Measurements from ENCODE around the gene IFNGR1.
"Not testable (repeated sequence)": the region's sequence is repeated elsewhere in the genome, so short reads cannot be mapped to it uniquely, and the experiment has no call there.

The IFNGR1 gene

GRCh38 chr6:137235686-137236085 is 16.5 kb upstream of the IFNGR1 start:
- DNase-seq = no peak

GRCh38 chr6:137233911-137234863 is 15.0 kb upstream of the IFNGR1 start:
- no peak for DNase-seq

- DNase-seq = no peak
Observed at GRCh38 chr6:137231895-137232294, 12.7 kb upstream of the IFNGR1 start.

- DNase-seq = no peak
Observed at GRCh38 chr6:137230956-137231555, 11.9 kb upstream of the IFNGR1 start.

GRCh38 chr6:137230547-137230946 is 11.4 kb upstream of the IFNGR1 start:
- no peak for DNase-seq

GRCh38 chr6:137229075-137229759 is 10.0 kb upstream of the IFNGR1 start:
- no peak for DNase-seq

- DNase-seq = no peak
Observed at GRCh38 chr6:137227871-137228302, 8.7 kb upstream of the IFNGR1 start.

- DNase-seq = no peak
Observed at GRCh38 chr6:137226697-137227096, 7.5 kb upstream of the IFNGR1 start.

GRCh38 chr6:137224799-137225198 is 5.6 kb upstream of the IFNGR1 start:
- no peak for DNase-seq

GRCh38 chr6:137223370-137224131 is 4.4 kb upstream of the IFNGR1 start:
- DNase-seq = no peak

GRCh38 chr6:137222381-137222780 is 3.2 kb upstream of the IFNGR1 start:
- DNase-seq = no peak

- no peak for DNase-seq
Observed at GRCh38 chr6:137219664-137220252, 573 bp upstream of the IFNGR1 start.

GRCh38 chr6:137218473-137218916 is 690 bp downstream of the IFNGR1 start:
- peak; percentile 25 to 40 for DNase-seq

- DNase-seq = no peak
Observed at GRCh38 chr6:137217801-137218472, 1.2 kb downstream of the IFNGR1 start.

- DNase-seq = no peak
Observed at GRCh38 chr6:137216875-137217553, 2.2 kb downstream of the IFNGR1 start.

- no peak for DNase-seq
Observed at GRCh38 chr6:137216106-137216505, 3.1 kb downstream of the IFNGR1 start.

- not testable (repeated sequence) for DNase-seq
Observed at GRCh38 chr6:137215630-137216029, 3.6 kb downstream of the IFNGR1 start.

GRCh38 chr6:137214931-137215330 is 4.3 kb downstream of the IFNGR1 start:
- no peak for DNase-seq

GRCh38 chr6:137213813-137214212 is 5.4 kb downstream of the IFNGR1 start:
- no peak for DNase-seq

- no peak for DNase-seq
Observed at GRCh38 chr6:137213331-137213740, 5.8 kb downstream of the IFNGR1 start.

GRCh38 chr6:137211910-137212309 is 7.3 kb downstream of the IFNGR1 start:
- no peak for DNase-seq

Measured in activated CD4-positive, alpha-beta T cell treated with anti-CD3 and anti-CD28 coated beads, Interleukin-2, amount 50 U/mL, for 48 hours (primary cell).